HG03039 (cell line): ENCODE data around the gene SCN5A.

Experiments
- ATAC-seq: cut with Tn5 transposase; IDR thresholded peaks from one replicate; pipeline ENCODE4 v1.9.1; 2021; ENCODE audit warnings: mild to moderate bottlenecking, moderate library complexity; ENCODE audit not compliant: unreplicated experiment

The SCN5A gene

GRCh38 chr3:38649500-38650247 is at the start of gene SCN5A:
Gene SCN5A (minus strand): TSS chr3:38649687. CDS start chr3:38633307, 16,380 bp downstream.
- ATAC-seq: no peak

DNA sequence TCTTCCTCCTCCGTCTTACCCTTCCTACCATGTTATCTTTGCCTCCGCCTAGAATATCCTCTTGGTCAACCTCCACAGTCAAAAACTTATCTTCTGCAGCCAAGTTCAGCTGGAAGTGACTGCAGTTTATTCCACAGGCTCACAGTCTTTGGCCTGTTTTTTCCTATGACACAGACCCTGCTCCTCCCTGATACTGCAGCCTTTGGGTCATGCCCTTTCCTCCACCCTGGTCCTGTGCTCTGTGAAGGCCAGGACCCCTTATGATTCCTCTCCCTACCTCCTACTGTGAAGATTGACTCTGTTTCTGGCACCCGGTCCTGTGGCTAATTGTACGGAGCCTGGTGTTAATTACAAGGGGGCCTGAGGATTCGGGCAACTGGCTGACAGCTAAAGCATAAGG is 49.3 kb upstream of the SCN5A start:
- ATAC-seq: no peak

DNA sequence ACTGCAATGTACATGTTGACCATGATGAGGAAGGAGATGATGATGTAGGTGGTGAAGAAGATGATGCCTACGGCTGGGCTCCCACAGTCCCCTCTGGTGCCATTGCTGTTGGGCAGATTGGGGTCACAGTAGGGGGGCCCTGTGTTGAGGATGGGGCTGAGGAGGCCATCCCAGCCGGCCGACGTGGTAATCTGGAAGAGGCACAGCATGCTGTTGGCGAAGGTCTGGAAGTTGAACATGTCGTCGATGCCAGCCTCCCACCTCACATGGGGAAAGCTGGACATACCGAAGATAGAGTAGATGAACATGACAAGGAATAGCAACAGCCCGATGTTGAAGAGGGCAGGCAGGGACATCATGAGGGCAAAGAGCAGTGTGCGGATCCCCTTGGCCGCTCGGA is 48.6 kb upstream of the SCN5A start:
- no peak for ATAC-seq

GRCh38 chr3:38696034-38696433 is 46.5 kb upstream of the SCN5A start:
- no peak for ATAC-seq

DNA sequence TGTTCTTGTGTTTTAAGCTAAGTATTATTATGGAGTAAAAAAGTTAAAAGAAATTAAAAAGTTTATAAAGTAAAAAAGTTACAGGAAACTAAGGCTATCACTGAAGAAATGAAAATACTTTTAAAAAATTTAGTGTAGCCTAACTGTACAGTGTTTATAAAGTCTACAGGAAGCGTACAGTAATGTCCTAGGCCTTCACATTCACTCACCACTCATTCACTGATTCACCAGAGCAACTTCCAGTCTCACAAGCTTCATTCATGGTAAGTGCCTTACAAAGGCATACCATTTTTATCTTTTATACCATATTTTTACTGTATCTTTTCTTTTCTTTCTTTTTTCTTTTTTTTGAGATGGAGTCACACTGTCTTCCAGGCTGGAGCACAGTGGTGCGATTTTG is 40.7 kb upstream of the SCN5A start:
- ATAC-seq: no peak

- ATAC-seq: no peak
Measured at GRCh38 chr3:38689774-38690173, 40.3 kb upstream of the SCN5A start.

- no peak for ATAC-seq
Measured at GRCh38 chr3:38689346-38689745, 39.9 kb upstream of the SCN5A start.

- ATAC-seq: no peak
Measured at GRCh38 chr3:38687321-38687720, 37.8 kb upstream of the SCN5A start.

DNA sequence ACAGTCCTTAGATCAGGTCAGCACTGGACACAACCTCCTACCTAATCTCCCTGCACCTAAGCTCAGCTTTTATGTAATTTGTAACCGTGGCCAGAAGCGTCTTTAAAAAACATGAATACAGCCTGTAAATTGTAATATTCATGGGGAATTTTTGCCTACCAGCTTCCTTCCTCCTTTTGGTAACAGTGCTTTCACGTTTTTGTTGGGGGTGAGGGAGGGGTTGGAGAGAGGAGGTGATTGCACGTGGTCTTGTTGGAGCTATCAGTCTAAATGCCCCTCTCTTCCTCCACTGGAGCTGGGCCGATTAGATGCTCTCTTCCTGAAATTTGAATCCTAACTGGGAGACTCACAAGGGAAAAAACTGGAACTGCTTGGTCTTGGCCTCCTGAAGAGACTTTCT is 35.1 kb upstream of the SCN5A start:
- ATAC-seq: no peak

DNA sequence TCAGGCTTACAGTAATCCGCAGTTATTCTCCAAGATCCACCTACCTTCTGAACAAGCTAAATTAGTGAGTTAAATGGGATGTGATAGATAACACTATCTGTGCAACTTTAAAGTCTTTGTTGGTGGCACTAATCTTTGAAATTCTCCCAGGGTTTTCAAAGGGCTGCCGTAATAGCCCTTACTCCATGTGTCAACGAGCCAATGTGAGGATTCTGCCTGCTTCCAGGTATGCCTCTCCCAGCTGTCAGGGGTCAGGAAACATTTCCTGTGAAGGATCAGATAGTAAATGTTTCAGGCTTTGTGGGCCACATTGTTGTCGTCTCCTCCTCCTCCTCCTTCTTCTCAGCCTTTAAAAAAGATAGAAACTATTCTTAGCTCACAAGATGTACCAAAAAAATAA is 20.2 kb upstream of the SCN5A start:
- ATAC-seq: no peak

GRCh38 chr3:38662544-38662943 is 13.1 kb upstream of the SCN5A start:
- ATAC-seq: no peak

GRCh38 chr3:38658841-38659240 is 9.4 kb upstream of the SCN5A start:
- no peak for ATAC-seq

- no peak for ATAC-seq
Measured at GRCh38 chr3:38657369-38657768, 7.9 kb upstream of the SCN5A start.

GRCh38 chr3:38655708-38656300 is 6.3 kb upstream of the SCN5A start:
- no peak for ATAC-seq

- ATAC-seq: no peak
Measured at GRCh38 chr3:38653685-38654537, 4.4 kb upstream of the SCN5A start.

DNA sequence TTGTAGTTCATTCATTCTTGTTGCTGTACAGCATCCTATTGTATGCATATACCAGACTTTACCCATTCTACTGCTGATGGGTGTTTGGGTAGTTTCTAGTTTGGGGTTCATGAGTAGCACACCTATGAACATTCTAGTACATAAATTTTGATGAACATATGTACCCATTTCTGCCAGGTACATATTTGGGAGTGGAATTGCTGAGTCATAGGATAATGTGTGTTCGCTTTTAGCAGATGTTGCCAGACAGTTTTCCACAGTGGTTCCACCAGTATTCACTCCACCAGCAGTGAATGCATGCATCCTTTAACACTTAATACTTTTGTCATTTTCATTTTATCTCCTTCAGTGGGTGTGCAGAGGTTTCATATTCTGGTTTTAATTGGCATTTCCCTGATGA is 3.4 kb upstream of the SCN5A start:
- no peak for ATAC-seq

GRCh38 chr3:38651153-38651789 is 1.8 kb upstream of the SCN5A start:
- ATAC-seq: peak; percentile 56

- no peak for ATAC-seq
Measured at GRCh38 chr3:38650248-38650951, 913 bp upstream of the SCN5A start.

DNA sequence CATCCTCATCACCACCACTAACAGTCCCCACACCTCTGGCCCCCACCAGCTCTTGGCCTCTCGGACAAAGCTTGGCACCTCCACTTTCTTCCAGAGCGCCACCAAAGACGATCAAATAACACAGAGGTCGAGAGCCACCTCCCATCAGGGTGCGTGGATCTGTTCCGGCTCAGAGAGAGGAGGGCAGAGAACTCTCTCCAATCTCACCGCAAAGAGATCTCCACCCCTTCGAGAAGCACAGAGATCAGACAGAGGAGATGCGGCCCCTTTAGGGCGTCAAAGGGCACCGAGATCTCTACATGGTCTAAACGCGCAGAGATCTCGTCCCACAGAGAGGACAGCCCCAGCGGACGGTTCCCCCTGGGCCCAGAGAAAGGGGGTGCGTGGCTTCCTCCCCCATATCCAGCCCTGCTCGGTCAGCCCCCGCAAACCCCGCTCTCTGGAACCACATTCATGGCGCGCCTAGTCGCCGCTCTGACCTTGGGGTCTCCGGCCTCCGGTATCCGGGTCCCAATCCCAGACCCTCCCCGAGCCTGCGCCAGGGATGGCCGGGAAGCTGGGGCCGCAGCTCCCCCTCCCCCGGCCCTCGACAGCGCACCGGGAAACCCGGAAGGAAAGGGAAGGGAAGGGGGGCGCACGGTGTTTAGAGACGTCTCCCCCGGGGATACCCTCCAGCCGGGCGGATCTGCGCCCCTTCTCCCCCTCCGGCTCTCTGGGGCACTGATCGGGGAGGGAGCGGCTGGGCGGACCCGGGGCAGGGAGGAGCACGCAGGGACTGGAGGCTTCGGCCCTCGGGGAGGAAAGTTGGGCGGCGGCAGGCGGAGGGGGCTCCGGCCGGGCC is 608 bp downstream of the SCN5A start:
- ATAC-seq: no peak
